HG03575 (cell line): ENCODE results near the gene ARHGAP33.

ENCODE experiments used
- ATAC-seq: cut with Tn5 transposase; IDR thresholded peaks from one replicate; pipeline ENCODE4 v1.9.1; 2021; ENCODE audit not compliant: unreplicated experiment, insufficient number of reproducible peaks, low FRiP score; ENCODE audit errors: extremely low read depth

ARHGAP33 gene

GRCh38 chr19:35773020-35773806 is 2.2 kb upstream of the ARHGAP33 start:
- no peak for ATAC-seq

- ATAC-seq, result no peak
These were observed 904 bp upstream of the ARHGAP33 start for GRCh38 chr19:35774274-35775045.

GRCh38 chr19:35775046-35775297 is 392 bp upstream of the ARHGAP33 start:
- no peak for ATAC-seq

GRCh38 chr19:35776102-35776788 is 881 bp downstream of the ARHGAP33 start:
- ATAC-seq, result no peak

GRCh38 chr19:35777086-35777841 is 1.9 kb downstream of the ARHGAP33 start:
- no peak for ATAC-seq

- ATAC-seq, result no peak
These were observed 2.6 kb downstream of the ARHGAP33 start for GRCh38 chr19:35777961-35778360.

- ATAC-seq, result no peak
These were observed 3.7 kb downstream of the ARHGAP33 start for GRCh38 chr19:35779033-35779432.

GRCh38 chr19:35780058-35780457 is 4.7 kb downstream of the ARHGAP33 start:
- ATAC-seq, result no peak

GRCh38 chr19:35780717-35781116 is 5.4 kb downstream of the ARHGAP33 start:
- ATAC-seq, result no peak

- no peak for ATAC-seq
These were observed 6.3 kb downstream of the ARHGAP33 start for GRCh38 chr19:35781650-35782049.

- ATAC-seq, result no peak
These were observed 7.2 kb downstream of the ARHGAP33 start for GRCh38 chr19:35782589-35782988.

- no peak for ATAC-seq
These were observed 8.4 kb downstream of the ARHGAP33 start for GRCh38 chr19:35783469-35784434.

- no peak for ATAC-seq
These were observed 9.4 kb downstream of the ARHGAP33 start for GRCh38 chr19:35784503-35785338.

- ATAC-seq, result no peak
These were observed 9.9 kb downstream of the ARHGAP33 start for GRCh38 chr19:35785339-35785627.

- ATAC-seq, result no peak
These were observed 11.2 kb downstream of the ARHGAP33 start for GRCh38 chr19:35786299-35787160.

GRCh38 chr19:35787227-35787799 is 11.9 kb downstream of the ARHGAP33 start:
- ATAC-seq, result no peak
